HFF-Myc (cell line): ENCODE results near the gene SLC35D2.
"Not testable (repeated sequence)": the region's sequence is repeated elsewhere in the genome, so short reads cannot be mapped to it uniquely, and the experiment has no call there.

Experiments used
- DNase-seq: peaks from one replicate; pipeline ENCODE4 v3.0.0-alpha.2; 2011; ENCODE audit warnings: low read depth; ENCODE audit errors: extremely low read depth
- H3K4me3 ChIP-seq: replicated peaks from 2 replicates; pipeline ENCODE4 v1.5.1; 2011; ENCODE audit warnings: low read depth, mild to moderate bottlenecking, control low read depth, low read length
- TF ChIP-seq, protein P1 (sequence below): IDR thresholded peaks from 2 replicates; pipeline ENCODE4 v1.5.1; 2012; ENCODE audit warnings: mild to moderate bottlenecking, low read depth, low read length, control low read depth; ENCODE audit errors: missing control alignments

The SLC35D2 gene

DNA sequence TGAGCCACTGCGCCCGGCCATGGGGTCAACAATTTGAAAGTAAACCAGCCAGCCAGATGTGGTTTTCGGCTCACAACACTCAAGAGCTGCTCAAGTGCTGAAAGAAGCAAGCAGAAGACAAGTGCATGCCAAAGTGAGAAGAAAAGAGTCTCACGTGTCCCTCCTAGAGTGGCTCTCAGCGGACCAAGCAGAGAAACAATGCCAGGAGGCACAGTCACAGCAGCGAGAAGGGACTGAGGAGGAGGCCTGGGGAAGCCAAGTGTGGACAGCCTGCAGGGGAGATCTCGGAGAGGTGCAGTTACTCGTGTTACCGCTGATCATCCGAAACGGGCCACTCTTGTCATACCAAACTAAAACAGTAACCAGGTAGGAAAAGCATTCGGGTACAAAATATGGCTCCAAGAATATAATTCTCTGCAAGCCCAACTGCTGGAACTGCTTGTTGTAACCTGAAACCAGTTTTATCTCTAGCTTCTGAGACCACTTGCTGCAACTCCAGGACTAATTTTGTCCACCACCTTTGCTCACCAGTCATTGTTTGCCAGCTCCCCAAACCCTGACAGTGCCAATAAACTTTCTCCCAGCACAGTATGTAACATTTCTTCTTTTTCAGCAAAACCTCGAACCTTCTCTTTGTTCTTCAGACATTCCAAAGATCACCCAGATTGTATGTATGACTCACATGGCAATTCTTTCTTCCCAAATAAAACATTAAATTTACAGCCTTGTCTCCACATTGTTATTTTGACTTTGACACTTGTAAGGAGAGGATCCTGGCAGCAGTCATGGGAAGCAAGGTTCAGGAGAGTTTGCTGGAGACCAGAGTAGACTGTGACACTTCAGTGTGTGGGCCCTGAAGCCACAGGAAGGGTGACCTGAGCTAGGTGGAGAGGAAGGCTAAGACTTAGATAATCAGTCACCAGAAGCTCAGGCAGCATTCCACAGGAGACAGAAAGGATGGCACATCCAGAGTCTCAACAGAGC, 6.3 kb downstream of the SLC35D2 start:
- H3K4me3 ChIP-seq: no peak overlapping the region
- TF ChIP-seq, protein P1, sequence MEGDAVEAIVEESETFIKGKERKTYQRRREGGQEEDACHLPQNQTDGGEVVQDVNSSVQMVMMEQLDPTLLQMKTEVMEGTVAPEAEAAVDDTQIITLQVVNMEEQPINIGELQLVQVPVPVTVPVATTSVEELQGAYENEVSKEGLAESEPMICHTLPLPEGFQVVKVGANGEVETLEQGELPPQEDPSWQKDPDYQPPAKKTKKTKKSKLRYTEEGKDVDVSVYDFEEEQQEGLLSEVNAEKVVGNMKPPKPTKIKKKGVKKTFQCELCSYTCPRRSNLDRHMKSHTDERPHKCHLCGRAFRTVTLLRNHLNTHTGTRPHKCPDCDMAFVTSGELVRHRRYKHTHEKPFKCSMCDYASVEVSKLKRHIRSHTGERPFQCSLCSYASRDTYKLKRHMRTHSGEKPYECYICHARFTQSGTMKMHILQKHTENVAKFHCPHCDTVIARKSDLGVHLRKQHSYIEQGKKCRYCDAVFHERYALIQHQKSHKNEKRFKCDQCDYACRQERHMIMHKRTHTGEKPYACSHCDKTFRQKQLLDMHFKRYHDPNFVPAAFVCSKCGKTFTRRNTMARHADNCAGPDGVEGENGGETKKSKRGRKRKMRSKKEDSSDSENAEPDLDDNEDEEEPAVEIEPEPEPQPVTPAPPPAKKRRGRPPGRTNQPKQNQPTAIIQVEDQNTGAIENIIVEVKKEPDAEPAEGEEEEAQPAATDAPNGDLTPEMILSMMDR: no peak
- no peak for DNase-seq

DNA sequence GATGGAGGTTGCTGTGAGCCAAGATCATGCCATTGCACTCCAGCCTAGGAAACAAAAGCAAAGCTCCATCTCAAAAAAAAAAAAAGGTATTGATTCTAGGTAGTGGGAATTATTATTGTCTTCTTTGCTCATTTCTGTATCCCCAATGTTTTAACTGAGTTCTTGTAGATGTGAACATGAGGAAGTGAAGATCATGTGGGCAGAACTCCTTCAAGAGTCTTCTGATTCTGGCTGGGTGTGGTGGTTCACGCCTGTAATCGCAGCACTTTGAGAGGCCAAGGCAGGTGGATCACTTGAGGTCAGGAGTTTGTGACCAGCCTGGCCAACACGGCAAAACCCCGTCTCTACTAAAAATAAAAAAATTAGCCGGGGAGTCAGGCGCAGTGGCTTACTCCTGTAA, 8.0 kb downstream of the SLC35D2 start:
- H3K4me3 ChIP-seq, DNase-seq: not testable (repeated sequence)

DNA sequence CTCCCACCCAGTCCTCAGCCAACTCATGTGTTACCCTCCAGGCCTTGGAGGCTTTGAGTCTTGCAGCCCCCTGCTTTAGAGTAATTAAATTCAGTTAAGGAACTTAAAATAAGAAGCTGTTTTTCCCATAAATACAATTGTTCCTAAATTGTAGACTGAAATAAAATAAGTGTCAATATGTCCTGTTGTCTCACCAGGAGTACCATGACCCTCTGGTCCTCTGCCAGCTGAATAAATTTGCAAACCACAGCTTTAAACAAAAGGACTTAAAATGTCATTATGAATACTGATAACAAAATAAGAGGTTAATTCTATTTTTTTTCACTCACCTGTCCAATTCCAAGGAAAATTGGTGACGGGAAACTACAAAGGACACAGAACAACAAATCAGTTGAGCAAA, 15.6 kb downstream of the SLC35D2 start:
- DNase-seq: no peak
- H3K4me3 ChIP-seq: no peak overlapping the region
- TF ChIP-seq, protein P1: no peak

DNA sequence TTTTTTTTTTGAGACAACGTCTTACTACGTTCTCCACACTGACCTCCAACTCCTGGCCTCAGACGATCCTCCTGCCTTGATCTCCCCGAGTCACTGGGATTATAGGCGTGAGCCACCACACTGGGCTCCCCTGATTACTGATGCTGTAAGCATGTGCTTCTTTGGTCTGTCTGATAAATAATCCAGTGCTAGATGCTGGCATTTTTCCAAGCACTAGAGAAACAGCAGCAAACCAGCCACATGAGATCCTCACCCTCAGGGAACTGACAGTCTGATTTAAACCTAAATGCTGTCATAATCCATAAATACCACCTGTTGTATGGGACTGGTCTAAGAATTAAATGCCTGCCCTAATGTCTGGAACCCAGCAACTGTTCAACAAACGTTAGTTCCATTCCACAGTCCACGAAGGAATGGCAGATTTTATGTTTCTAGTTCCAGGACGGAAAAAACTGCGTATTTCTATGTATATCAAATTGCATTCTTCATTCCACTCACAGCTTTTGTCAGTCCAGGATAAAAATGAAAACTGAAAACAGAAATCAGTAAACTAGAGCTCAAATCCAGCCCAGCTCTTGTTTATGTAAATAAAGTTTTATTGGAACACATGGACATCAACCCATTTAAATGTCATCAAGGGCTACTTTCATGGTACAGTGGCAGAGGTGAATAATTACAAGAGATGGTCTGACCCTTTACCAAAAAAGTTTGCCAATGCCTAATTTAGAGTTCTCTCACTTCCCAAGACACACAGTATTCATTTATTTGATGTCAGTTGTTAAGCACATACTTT, 20.1 kb downstream of the SLC35D2 start:
- no peak for DNase-seq
- H3K4me3 ChIP-seq: no peak overlapping the region
- TF ChIP-seq, protein P1: no peak

DNA sequence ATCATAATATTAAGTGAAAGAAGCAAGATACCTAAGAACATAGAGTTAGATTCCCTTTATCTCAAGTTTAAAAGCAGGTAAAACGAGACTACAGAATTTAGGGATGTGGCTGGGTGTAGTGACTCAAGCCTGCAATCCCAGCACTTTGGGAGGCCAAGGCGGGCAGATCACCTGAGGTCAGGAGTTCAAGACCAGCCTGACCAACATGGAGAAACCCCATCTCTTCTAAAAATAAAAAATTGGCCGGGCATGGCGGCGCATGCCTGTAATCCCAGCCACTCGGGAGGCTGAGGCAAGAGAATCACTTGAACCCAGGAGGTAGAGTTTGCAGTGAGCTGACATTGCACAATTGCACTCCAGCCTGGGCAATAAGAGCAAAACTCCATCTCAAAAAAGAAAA, 21.4 kb downstream of the SLC35D2 start:
- not testable (repeated sequence) for DNase-seq, H3K4me3 ChIP-seq

DNA sequence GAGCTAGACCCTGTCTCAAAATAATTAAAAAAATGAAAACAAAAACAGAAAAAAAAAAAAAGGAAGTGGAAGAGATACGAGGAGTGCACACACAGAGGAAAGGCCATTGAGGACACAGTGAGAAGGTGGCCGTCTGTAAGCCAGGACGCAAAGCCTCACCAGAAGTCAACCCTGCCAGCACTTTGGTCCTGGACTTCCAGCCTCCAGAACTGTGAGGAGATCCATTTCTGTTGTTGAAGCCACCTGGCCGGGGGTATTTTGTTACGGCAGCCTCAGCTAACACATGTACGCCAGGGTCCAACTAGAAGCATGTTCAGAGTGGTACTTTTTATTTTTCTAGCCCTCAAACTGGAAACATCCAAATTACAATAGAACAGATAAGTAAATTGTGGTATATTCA, 21.8 kb downstream of the SLC35D2 start:
- no peak overlapping the region for H3K4me3 ChIP-seq
- TF ChIP-seq, protein P1: no peak
- DNase-seq: no peak

DNA sequence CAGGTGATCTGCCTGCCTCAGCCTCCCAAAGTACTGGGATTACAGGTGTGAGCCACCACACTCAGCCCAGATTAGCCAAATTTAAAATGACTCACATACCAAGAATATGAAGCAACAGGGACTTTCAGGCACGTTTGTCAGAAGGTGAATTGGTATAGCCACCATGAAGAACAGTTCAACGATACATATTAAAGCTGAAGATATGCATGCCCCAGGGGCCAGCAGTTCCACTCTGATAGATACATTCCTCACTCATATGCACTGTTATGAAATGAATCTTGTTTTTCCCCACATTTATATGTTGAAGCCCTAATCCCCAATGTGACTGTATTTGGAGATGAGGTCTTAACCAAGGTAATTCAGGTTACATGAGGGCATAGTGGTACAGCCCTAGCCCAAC, 22.5 kb downstream of the SLC35D2 start:
- DNase-seq: no peak
- TF ChIP-seq, protein P1: no peak
- H3K4me3 ChIP-seq: no peak overlapping the region

DNA sequence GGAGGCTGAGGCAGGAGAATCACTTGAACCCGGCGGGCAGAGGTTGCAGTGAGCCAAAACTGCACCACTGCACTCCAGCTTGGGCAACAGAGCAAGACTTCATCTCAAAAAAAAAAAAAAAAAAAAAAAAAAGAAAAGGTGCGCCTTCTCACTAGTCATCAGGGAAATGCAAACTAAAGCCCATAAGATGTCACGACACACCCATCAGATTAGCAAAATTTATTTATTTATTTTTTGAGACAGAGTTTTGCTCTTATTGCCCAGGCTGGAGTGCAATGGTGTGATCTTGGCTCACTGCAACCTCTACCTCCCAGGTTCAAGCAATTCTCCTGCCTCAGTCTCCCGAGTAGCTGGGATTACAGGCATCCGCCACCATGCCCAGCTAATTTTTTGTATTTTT, 23.0 kb downstream of the SLC35D2 start:
- DNase-seq: not testable (repeated sequence)

More for the DNA sequence above, 23.0 kb downstream of the SLC35D2 start:
- not testable (repeated sequence) for H3K4me3 ChIP-seq
